SK-N-SH treated with all-trans-retinoic acid at 6 μM for 48 hours (cell line): Measurements from ENCODE around the gene RAPH1.
A peak's percentile ranks its signal among the peaks of the same experiment; 100 is the strongest.

Experiments
- ATAC-seq: fragments of 200-7000 bp; cut with Tn5 transposase; 3 replicates; pipeline ENCODE4 v1.9.1; 2020; ENCODE audit warnings: mild to moderate bottlenecking, moderate library complexity
- ARNTL ChIP-seq: fragments of 450-650 bp; formaldehyde crosslinking; IDR thresholded peaks from 2 replicates; pipeline ENCODE4 v1.5.0; 2020; ENCODE audit warnings: low read depth, mild to moderate bottlenecking, moderate library complexity, borderline replicate concordance
- BACH2 ChIP-seq: fragments of 250-450 bp; sonication (Bioruptor Pico); IDR thresholded peaks from 2 replicates; pipeline ENCODE4 v1.9.0; 2021; ENCODE audit warnings: mild to moderate bottlenecking, borderline replicate concordance
- CREB5 ChIP-seq: fragments of 250-450 bp; sonication (Bioruptor Pico); IDR thresholded peaks from 2 replicates; pipeline ENCODE4 v1.5.1; 2020; ENCODE audit warnings: low read depth, mild to moderate bottlenecking, moderate library complexity
- CSDC2 ChIP-seq: fragments of 250-450 bp; sonication (Bioruptor Pico); IDR thresholded peaks from 2 replicates; pipeline ENCODE4 v1.5.0; 2020; ENCODE audit warnings: mild to moderate bottlenecking, moderate library complexity
- CSRNP3 ChIP-seq: fragments of 250-450 bp; sonication (Bioruptor Pico); IDR thresholded peaks from 2 replicates; pipeline ENCODE4 v1.5.1; 2021; ENCODE audit warnings: mild to moderate bottlenecking, moderate library complexity
- ESRRG ChIP-seq: fragments of 250-450 bp; sonication (Bioruptor Pico); IDR thresholded peaks from 2 replicates; pipeline ENCODE4 v1.6.1; 2021; ENCODE audit warnings: mild to moderate bottlenecking
- GLIS3 ChIP-seq: fragments of 250-450 bp; sonication (Bioruptor Pico); IDR thresholded peaks from 2 replicates; pipeline ENCODE4 v1.5.0; 2020; ENCODE audit warnings: mild to moderate bottlenecking, moderate library complexity
- ISL1 ChIP-seq: fragments of 250-450 bp; sonication (Bioruptor Pico); IDR thresholded peaks from 2 replicates; pipeline ENCODE4 v2.1.2; 2022; ENCODE audit warnings: mild to moderate bottlenecking, moderate library complexity
- OSR1 ChIP-seq: fragments of 250-450 bp; sonication (Bioruptor Pico); IDR thresholded peaks from 2 replicates; pipeline ENCODE4 v1.8.0; 2022; ENCODE audit warnings: moderate library complexity, mild to moderate bottlenecking, inconsistent platforms
- PATZ1 ChIP-seq: fragments of 250-450 bp; sonication (Bioruptor Pico); IDR thresholded peaks from 2 replicates; pipeline ENCODE4 v1.8.0; 2020; ENCODE audit warnings: mild to moderate bottlenecking, moderate library complexity, borderline replicate concordance
- PPARA ChIP-seq: fragments of 250-450 bp; sonication (Bioruptor Pico); IDR thresholded peaks from 2 replicates; pipeline ENCODE4 v1.5.0; 2020; ENCODE audit warnings: mild to moderate bottlenecking, borderline replicate concordance
- RARB ChIP-seq: fragments of 250-450 bp; sonication (Bioruptor Pico); IDR thresholded peaks from 2 replicates; pipeline ENCODE4 v1.8.0; 2021; ENCODE audit warnings: mild to moderate bottlenecking, moderate library complexity
- SNAI2 ChIP-seq: fragments of 250-450 bp; sonication (Bioruptor Pico); IDR thresholded peaks from 2 replicates; pipeline ENCODE4 v1.5.0; 2020; ENCODE audit warnings: mild to moderate bottlenecking, moderate library complexity
- TCF4 ChIP-seq: fragments of 250-450 bp; sonication (Bioruptor Pico); IDR thresholded peaks from 2 replicates; pipeline ENCODE4 v1.8.0; 2021; ENCODE audit warnings: mild to moderate bottlenecking, moderate library complexity, borderline replicate concordance
- TOX ChIP-seq: fragments of 250-450 bp; sonication (Bioruptor Pico); IDR thresholded peaks from 2 replicates; pipeline ENCODE4 v1.8.0; 2021; ENCODE audit warnings: mild to moderate bottlenecking, moderate library complexity, borderline replicate concordance
- ZC3H10 ChIP-seq: fragments of 250-450 bp; sonication (Bioruptor Pico); IDR thresholded peaks from 2 replicates; pipeline ENCODE4 v1.5.1; 2021; ENCODE audit warnings: mild to moderate bottlenecking, moderate library complexity
- ZFP3 ChIP-seq: fragments of 250-450 bp; sonication (Bioruptor Pico); IDR thresholded peaks from 2 replicates; pipeline ENCODE4 v1.5.0; 2020; ENCODE audit warnings: mild to moderate bottlenecking, moderate library complexity
- ZNF565 ChIP-seq: fragments of 450-650 bp; formaldehyde crosslinking; conservative IDR thresholded peaks from 2 replicates; pipeline ENCODE4 v1.5.0; 2020; ENCODE audit warnings: low read depth, mild to moderate bottlenecking, moderate library complexity
- ZNF70 ChIP-seq: fragments of 450-650 bp; formaldehyde crosslinking; IDR thresholded peaks from 2 replicates; pipeline ENCODE4 v1.5.0; 2020; ENCODE audit warnings: mild to moderate bottlenecking, moderate library complexity
- ZNF8 ChIP-seq: fragments of 450-650 bp; formaldehyde crosslinking; IDR thresholded peaks from 2 replicates; pipeline ENCODE4 v1.5.0; 2020; ENCODE audit warnings: mild to moderate bottlenecking, moderate library complexity
- TF ChIP-seq, protein P1 (sequence below): fragments of 250-450 bp; sonication (Bioruptor Pico); IDR thresholded peaks from 2 replicates; pipeline ENCODE4 v1.5.0; 2020; ENCODE audit warnings: mild to moderate bottlenecking, moderate library complexity
- TF ChIP-seq, protein P2 (sequence below): fragments of 250-450 bp; sonication (Bioruptor Pico); IDR thresholded peaks from 2 replicates; pipeline ENCODE4 v1.8.0; 2021; ENCODE audit warnings: low read depth, mild to moderate bottlenecking, moderate library complexity, borderline replicate concordance

The RAPH1 gene

GRCh38 chr2:203471323-203471722, 63.8 kb downstream of the RAPH1 start:
- ATAC-seq: no peak
- TF ChIP-seq ZNF8 (CRISPR knock-in tag) (no peak), ISL1 (no peak), ZNF565 (CRISPR knock-in tag) (no peak), BACH2 (CRISPR knock-in tag) (no peak), ZFP3 (CRISPR knock-in tag) (no peak), GLIS3 (CRISPR knock-in tag) (no peak)

- peak; percentile 61 for ATAC-seq
- no peak for TF ChIP-seq ZNF565 (CRISPR knock-in tag)
- TF ChIP-seq TCF4 (CRISPR knock-in tag): no peak
- no peak for TF ChIP-seq ESRRG (CRISPR knock-in tag)
- no peak for TF ChIP-seq ZC3H10 (CRISPR knock-in tag)
- TF ChIP-seq BACH2 (CRISPR knock-in tag): no peak
- TF ChIP-seq ZNF8 (CRISPR knock-in tag): no peak
- TF ChIP-seq, protein P1, sequence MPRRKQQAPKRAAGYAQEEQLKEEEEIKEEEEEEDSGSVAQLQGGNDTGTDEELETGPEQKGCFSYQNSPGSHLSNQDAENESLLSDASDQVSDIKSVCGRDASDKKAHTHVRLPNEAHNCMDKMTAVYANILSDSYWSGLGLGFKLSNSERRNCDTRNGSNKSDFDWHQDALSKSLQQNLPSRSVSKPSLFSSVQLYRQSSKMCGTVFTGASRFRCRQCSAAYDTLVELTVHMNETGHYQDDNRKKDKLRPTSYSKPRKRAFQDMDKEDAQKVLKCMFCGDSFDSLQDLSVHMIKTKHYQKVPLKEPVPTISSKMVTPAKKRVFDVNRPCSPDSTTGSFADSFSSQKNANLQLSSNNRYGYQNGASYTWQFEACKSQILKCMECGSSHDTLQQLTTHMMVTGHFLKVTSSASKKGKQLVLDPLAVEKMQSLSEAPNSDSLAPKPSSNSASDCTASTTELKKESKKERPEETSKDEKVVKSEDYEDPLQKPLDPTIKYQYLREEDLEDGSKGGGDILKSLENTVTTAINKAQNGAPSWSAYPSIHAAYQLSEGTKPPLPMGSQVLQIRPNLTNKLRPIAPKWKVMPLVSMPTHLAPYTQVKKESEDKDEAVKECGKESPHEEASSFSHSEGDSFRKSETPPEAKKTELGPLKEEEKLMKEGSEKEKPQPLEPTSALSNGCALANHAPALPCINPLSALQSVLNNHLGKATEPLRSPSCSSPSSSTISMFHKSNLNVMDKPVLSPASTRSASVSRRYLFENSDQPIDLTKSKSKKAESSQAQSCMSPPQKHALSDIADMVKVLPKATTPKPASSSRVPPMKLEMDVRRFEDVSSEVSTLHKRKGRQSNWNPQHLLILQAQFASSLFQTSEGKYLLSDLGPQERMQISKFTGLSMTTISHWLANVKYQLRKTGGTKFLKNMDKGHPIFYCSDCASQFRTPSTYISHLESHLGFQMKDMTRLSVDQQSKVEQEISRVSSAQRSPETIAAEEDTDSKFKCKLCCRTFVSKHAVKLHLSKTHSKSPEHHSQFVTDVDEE (CRISPR knock-in tag): no peak
- no peak for TF ChIP-seq GLIS3 (CRISPR knock-in tag)
- no peak for TF ChIP-seq ARNTL
- TF ChIP-seq PPARA (CRISPR knock-in tag): no peak
- TF ChIP-seq TOX: no peak
- TF ChIP-seq PATZ1 (CRISPR knock-in tag): no peak
- no peak for TF ChIP-seq ZFP3 (CRISPR knock-in tag)
- TF ChIP-seq OSR1 (CRISPR knock-in tag): no peak
- no peak for TF ChIP-seq CREB5
- TF ChIP-seq CSRNP3 (CRISPR knock-in tag): no peak
- TF ChIP-seq ZNF70 (CRISPR knock-in tag): no peak
- no peak for TF ChIP-seq RARB (CRISPR knock-in tag)
- TF ChIP-seq, protein P2, sequence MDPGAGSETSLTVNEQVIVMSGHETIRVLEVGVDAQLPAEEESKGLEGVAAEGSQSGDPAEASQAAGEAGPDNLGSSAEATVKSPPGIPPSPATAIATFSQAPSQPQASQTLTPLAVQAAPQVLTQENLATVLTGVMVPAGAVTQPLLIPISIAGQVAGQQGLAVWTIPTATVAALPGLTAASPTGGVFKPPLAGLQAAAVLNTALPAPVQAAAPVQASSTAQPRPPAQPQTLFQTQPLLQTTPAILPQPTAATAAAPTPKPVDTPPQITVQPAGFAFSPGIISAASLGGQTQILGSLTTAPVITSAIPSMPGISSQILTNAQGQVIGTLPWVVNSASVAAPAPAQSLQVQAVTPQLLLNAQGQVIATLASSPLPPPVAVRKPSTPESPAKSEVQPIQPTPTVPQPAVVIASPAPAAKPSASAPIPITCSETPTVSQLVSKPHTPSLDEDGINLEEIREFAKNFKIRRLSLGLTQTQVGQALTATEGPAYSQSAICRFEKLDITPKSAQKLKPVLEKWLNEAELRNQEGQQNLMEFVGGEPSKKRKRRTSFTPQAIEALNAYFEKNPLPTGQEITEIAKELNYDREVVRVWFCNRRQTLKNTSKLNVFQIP (CRISPR knock-in tag): no peak
These were observed 64.7 kb downstream of the RAPH1 start for GRCh38 chr2:203470371-203470770.

DNA sequence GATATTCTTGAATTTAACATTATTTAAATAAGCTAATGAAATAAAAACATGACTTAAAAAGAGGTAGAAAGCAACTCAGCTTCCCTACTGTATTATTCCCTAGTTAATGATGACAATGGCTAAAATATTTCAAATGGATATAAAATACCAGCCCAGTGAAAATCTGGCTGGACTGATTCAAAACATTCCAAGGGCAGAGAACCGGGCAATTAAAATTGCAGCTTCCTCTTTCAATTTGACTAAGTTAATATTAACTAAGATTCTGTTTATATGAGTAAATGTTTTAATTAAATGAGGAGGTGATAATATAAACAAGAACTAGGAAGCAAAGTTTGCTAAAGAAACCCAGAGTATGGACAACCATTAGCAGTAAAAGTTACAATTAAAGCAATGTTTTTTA, 65.6 kb downstream of the RAPH1 start:
- no peak for ATAC-seq
- TF ChIP-seq ZNF70 (CRISPR knock-in tag) (no peak), ESRRG (CRISPR knock-in tag) (no peak), CSRNP3 (CRISPR knock-in tag) (no peak), RARB (CRISPR knock-in tag) (no peak), ZNF565 (CRISPR knock-in tag) (no peak), OSR1 (CRISPR knock-in tag) (no peak), ZFP3 (CRISPR knock-in tag) (no peak), ARNTL (no peak), PATZ1 (CRISPR knock-in tag) (no peak), TOX (no peak), ZNF8 (CRISPR knock-in tag) (no peak), SNAI2 (CRISPR knock-in tag) (no peak), CSDC2 (CRISPR knock-in tag) (no peak), BACH2 (CRISPR knock-in tag) (no peak)
- TF ChIP-seq, protein P2 (CRISPR knock-in tag): no peak
